Muscle layer of colon (tissue), 2 donors: Measurements from ENCODE around the gene PCDHGB2.

Source experiments
- H3K27ac ChIP-seq: one replicate; pipeline ENCODE4 v1.7.0; 2013; ENCODE audit warnings: low read depth, mild to moderate bottlenecking, low read length, moderate library complexity
- H3K27me3 ChIP-seq, 2 donors: one replicate each; pipeline ENCODE4 v1.7.0; 2013; ENCODE audit warnings: low read length in 2 of 2, mild to moderate bottlenecking in 2 of 2; ENCODE audit not compliant: insufficient read depth in 2 of 2, control insufficient read depth in 1 of 2
- H3K36me3 ChIP-seq: one replicate; pipeline ENCODE4 v1.7.0; 2013; ENCODE audit warnings: mild to moderate bottlenecking, low read length; ENCODE audit not compliant: insufficient read depth
- H3K4me1 ChIP-seq: one replicate; pipeline ENCODE4 v1.7.0; 2013; ENCODE audit warnings: mild to moderate bottlenecking, low read length; ENCODE audit not compliant: insufficient read depth
- H3K4me3 ChIP-seq, 2 donors: one replicate each; pipeline ENCODE4 v1.7.0; 2013; ENCODE audit warnings: low read length in 2 of 2, low read depth in 1 of 2, mild to moderate bottlenecking in 1 of 2, moderate library complexity in 1 of 2
- H3K9ac ChIP-seq: one replicate; pipeline ENCODE4 v1.7.0; 2013; ENCODE audit warnings: low read length
- H3K9me3 ChIP-seq: one replicate; pipeline ENCODE4 v1.7.0; 2013; ENCODE audit warnings: mild to moderate bottlenecking, low read length
- donor health status: abdominal sarcoma.
- donor health status: Adenocarcinoma of cecum.

PCDHGB2 gene

GRCh38 chr5:141354900-141355469, 4.8 kb upstream of the PCDHGB2 start, which contains the start of gene PCDHGA4:
TSS of gene PCDHGA4 (plus strand) at chr5:141355021. CDS start at chr5:141355108, 87 bp downstream.
- Histone ChIP-seq H3K9me3 (peaks cover 48% of the 10 kb centered on the region), H3K4me3 (peak within 1 kb of the TSS; percentile 5 to 12), H3K27me3 (no peaks in the 10 kb centered on the region)

GRCh38 chr5:141355641-141356040, 4.2 kb upstream of the PCDHGB2 start:
- H3K4me1 ChIP-seq, result no peaks in the 10 kb centered on the region
- H3K36me3 ChIP-seq, result no peaks in the 10 kb centered on the region
- H3K27ac ChIP-seq, result no peak overlapping the region
- no peaks in the 10 kb centered on the region for H3K27me3 ChIP-seq
- peak overlapping the region; percentile 5 to 12 for H3K4me3 ChIP-seq
- no peak overlapping the region for H3K9ac ChIP-seq
- H3K9me3 ChIP-seq, result peaks cover 48% of the 10 kb centered on the region

More at GRCh38 chr5:141354900-141355469, 4.8 kb upstream of the PCDHGB2 start, which contains the start of gene PCDHGA4:
- Histone ChIP-seq H3K4me1 (no peaks in the 10 kb centered on the region), H3K9ac (no peak within 1 kb of the TSS), H3K27ac (no peak within 1 kb of the TSS), H3K36me3 (no peaks in the 10 kb centered on the region)

- H3K9me3 ChIP-seq, result peaks cover 48% of the 10 kb centered on the region
- no peak overlapping the region for H3K9ac ChIP-seq
- no peak overlapping the region for H3K27ac ChIP-seq
- H3K36me3 ChIP-seq, result no peaks in the 10 kb centered on the region
- no peaks in the 10 kb centered on the region for H3K27me3 ChIP-seq
- peak overlapping the region in 1 of 2 donors; percentile 5 for H3K4me3 ChIP-seq
- no peaks in the 10 kb centered on the region for H3K4me1 ChIP-seq
Observed at GRCh38 chr5:141356133-141356532, 3.7 kb upstream of the PCDHGB2 start.

GRCh38 chr5:141356950-141357349, 2.8 kb upstream of the PCDHGB2 start:
- H3K27me3 ChIP-seq, result no peaks in the 10 kb centered on the region
- no peak overlapping the region for H3K9ac ChIP-seq
- H3K4me1 ChIP-seq, result no peaks in the 10 kb centered on the region
- peaks cover 48% of the 10 kb centered on the region for H3K9me3 ChIP-seq
- H3K27ac ChIP-seq, result no peak overlapping the region
- no peaks in the 10 kb centered on the region for H3K36me3 ChIP-seq
- H3K4me3 ChIP-seq, result peak overlapping the region in 1 of 2 donors; percentile 5

GRCh38 chr5:141360685-141361084, 891 bp downstream of the PCDHGB2 start:
- peak overlapping the region in 1 of 2 donors; percentile 14 for H3K4me3 ChIP-seq
- H3K27me3 ChIP-seq, result no peaks in the 10 kb centered on the region
- no peaks in the 10 kb centered on the region for H3K4me1 ChIP-seq
- no peaks in the 10 kb centered on the region for H3K36me3 ChIP-seq
- H3K9me3 ChIP-seq, result peaks cover 57% of the 10 kb centered on the region
- no peak overlapping the region for H3K27ac ChIP-seq
- no peak overlapping the region for H3K9ac ChIP-seq

GRCh38 chr5:141362719-141363118, 2.9 kb downstream of the PCDHGB2 start:
- H3K27ac ChIP-seq, result no peak overlapping the region
- no peaks in the 10 kb centered on the region for H3K36me3 ChIP-seq
- no peaks in the 10 kb centered on the region for H3K4me1 ChIP-seq
- H3K9ac ChIP-seq, result no peak overlapping the region
- H3K9me3 ChIP-seq, result peaks cover 58% of the 10 kb centered on the region
- H3K27me3 ChIP-seq, result no peaks in the 10 kb centered on the region
- H3K4me3 ChIP-seq, result no peak overlapping the region

- Histone ChIP-seq H3K9me3 (peaks cover 58% of the 10 kb centered on the region), H3K27me3 (no peaks in the 10 kb centered on the region), H3K27ac (no peak within 1 kb of the TSS), H3K4me1 (no peaks in the 10 kb centered on the region), H3K36me3 (no peaks in the 10 kb centered on the region), H3K9ac (no peak within 1 kb of the TSS), H3K4me3 (peak within 1 kb of the TSS; percentile 26 to 44)
Observed at GRCh38 chr5:141363952-141364660, 4.3 kb downstream of the PCDHGB2 start, which contains the start of gene PCDHGA5. TSS of gene PCDHGA5 (plus strand) at chr5:141364162. CDS start at chr5:141364331, 169 bp downstream.

GRCh38 chr5:141366016-141366896, 6.5 kb downstream of the PCDHGB2 start:
- Histone ChIP-seq H3K4me3 (peak overlapping the region in 1 of 2 donors; percentile 44), H3K27ac (no peak overlapping the region), H3K36me3 (peaks cover 4% of the 10 kb centered on the region), H3K4me1 (no peaks in the 10 kb centered on the region), H3K9ac (no peak overlapping the region), H3K27me3 (no peaks in the 10 kb centered on the region), H3K9me3 (peaks cover 61% of the 10 kb centered on the region)

GRCh38 chr5:141369994-141370848, 10.4 kb downstream of the PCDHGB2 start, which contains the start of gene PCDHGB3:
TSS of gene PCDHGB3 (plus strand) at chr5:141370242. CDS start at chr5:141370395, 153 bp downstream.
- Histone ChIP-seq H3K9ac (no peak within 1 kb of the TSS), H3K4me3 (peak within 1 kb of the TSS; percentile 32 to 50), H3K27ac (no peak within 1 kb of the TSS), H3K27me3 (no peaks in the 10 kb centered on the region), H3K36me3 (peaks cover 4% of the 10 kb centered on the region), H3K9me3 (peaks cover 70% of the 10 kb centered on the region), H3K4me1 (no peaks in the 10 kb centered on the region)

GRCh38 chr5:141371572-141372475, 12.0 kb downstream of the PCDHGB2 start:
- H3K27ac ChIP-seq, result no peak overlapping the region
- peaks cover 65% of the 10 kb centered on the region for H3K9me3 ChIP-seq
- peaks cover 4% of the 10 kb centered on the region for H3K36me3 ChIP-seq
- no peak overlapping the region for H3K9ac ChIP-seq
- no peaks in the 10 kb centered on the region for H3K4me1 ChIP-seq
- H3K4me3 ChIP-seq, result peak overlapping the region; percentile 42 to 52
- no peaks in the 10 kb centered on the region for H3K27me3 ChIP-seq
